ENCODE data around the gene ANAPC13.

The ANAPC13 gene

GRCh38 chr3:134527538-134528186 is 41.9 kb upstream of the ANAPC13 start:
- no peak overlapping the region for H3K4me3 ChIP-seq (ENCODE audit: low read depth, low read length)
- TF ChIP-seq ZNF423 (tag by site-specific recombination; IDR thresholded peaks at IDR 0.05) (no peak), HIC1 (tag by site-specific recombination; IDR thresholded peaks at IDR 0.05) (no peak), ZNF629 (tag by site-specific recombination; IDR thresholded peaks at IDR 0.05) (no peak), ZNF350 (tag by site-specific recombination; IDR thresholded peaks at IDR 0.05) (no peak), ZNF777 (tag by site-specific recombination; IDR thresholded peaks at IDR 0.05; ENCODE audit: borderline replicate concordance) (no peak), ZFP41 (tag by site-specific recombination; IDR thresholded peaks at IDR 0.05; ENCODE audit: borderline replicate concordance) (no peak), ZNF174 (tag by site-specific recombination; IDR thresholded peaks at IDR 0.05) (no peak), ZNF707 (tag by site-specific recombination; IDR thresholded peaks at IDR 0.05) (no peak), ZNF596 (tag by site-specific recombination; IDR thresholded peaks at IDR 0.05) (no peak), WT1 (tag by site-specific recombination; IDR thresholded peaks at IDR 0.05) (no peak), BCL6B (tag by site-specific recombination; IDR thresholded peaks at IDR 0.05) (no peak), GLIS1 (tag by site-specific recombination; IDR thresholded peaks at IDR 0.05) (no peak), ZNF114 (tag by site-specific recombination; IDR thresholded peaks at IDR 0.05) (no peak), ZNF585B (tag by site-specific recombination; IDR thresholded peaks at IDR 0.05) (no peak), ZNF146 (tag by site-specific recombination; IDR thresholded peaks at IDR 0.05) (no peak), ZNF148 (tag by site-specific recombination; IDR thresholded peaks at IDR 0.05; ENCODE audit: borderline replicate concordance) (no peak), ZNF311 (tag by site-specific recombination; IDR thresholded peaks at IDR 0.05; ENCODE audit: borderline replicate concordance) (no peak), ZNF404 (tag by site-specific recombination; IDR thresholded peaks at IDR 0.05) (no peak), YY1 (tag by site-specific recombination; IDR thresholded peaks at IDR 0.05) (no peak)
- POLR2A ChIA-PET, result no interaction called here
- no peaks in the 10 kb centered on the region for H3K9me3 ChIP-seq (ENCODE audit: control insufficient read depth, insufficient read depth, low read depth, low read length)
- CTCF ChIA-PET, result interaction anchor here (0.6 to 1.0 kb wide), 2 partner anchors 10 to 738 kb away, joined by 3 to 4 read pairs; no protein-coding TSS in a partner anchor
- no peak overlapping the region for H3K27ac ChIP-seq (ENCODE audit: extremely low read depth, low read depth, low read length)
- H3K36me3 ChIP-seq (ENCODE audit: control insufficient read depth in 2 of 2, insufficient read depth in 1 of 2, low read length in 2 of 2), result peaks cover 0 to under 1% of the 10 kb centered on the region in 2 experiments; a peak in 1 of 3 replicates
- no peaks in the 10 kb centered on the region for H3K4me1 ChIP-seq (ENCODE audit: control insufficient read depth, insufficient read depth, low read length)

GRCh38 chr3:134527037-134527436 is 41.3 kb upstream of the ANAPC13 start:
- Histone ChIP-seq H3K9me3 (ENCODE audit: control insufficient read depth, insufficient read depth, low read depth, low read length) (no peaks in the 10 kb centered on the region), H3K27ac (ENCODE audit: extremely low read depth, low read depth, low read length) (no peak overlapping the region), H3K4me1 (ENCODE audit: control insufficient read depth, insufficient read depth, low read length) (no peaks in the 10 kb centered on the region), H3K36me3 (ENCODE audit: control insufficient read depth in 2 of 2, insufficient read depth in 1 of 2, low read length in 2 of 2) (no peaks in the 10 kb centered on the region), H3K4me3 (ENCODE audit: low read depth, low read length) (no peak overlapping the region)
- CTCF ChIA-PET, result interaction anchor here (0.6 to 0.7 kb wide), 2 partner anchors 8 to 42 kb away, joined by 3 read pairs; no protein-coding TSS in a partner anchor
- TF ChIP-seq KLF8 (tag by site-specific recombination; IDR thresholded peaks at IDR 0.05), result no peak
- no peak for TF ChIP-seq ZNF449 (tag by site-specific recombination; IDR thresholded peaks at IDR 0.05)
- TF ChIP-seq ZNF747 (tag by site-specific recombination; IDR thresholded peaks at IDR 0.05), result no peak
- no peak for TF ChIP-seq ZNF416 (tag by site-specific recombination; IDR thresholded peaks at IDR 0.05)
- no peak for TF ChIP-seq ZNF404 (tag by site-specific recombination; IDR thresholded peaks at IDR 0.05)
- TF ChIP-seq PRDM4 (tag by site-specific recombination; IDR thresholded peaks at IDR 0.05), result no peak
- TF ChIP-seq ZFP41 (tag by site-specific recombination; IDR thresholded peaks at IDR 0.05; ENCODE audit: borderline replicate concordance), result no peak
- POLR2A ChIA-PET, result no interaction called here

Measured in HEK293 (cell line).